HG02885 (cell line): ENCODE measurements around the gene POLD3.
"Not testable (repeated sequence)": the region's sequence is repeated elsewhere in the genome, so short reads cannot be mapped to it uniquely, and the experiment has no call there.

Source experiments
- ATAC-seq: cut with Tn5 transposase; IDR thresholded peaks from one replicate; pipeline ENCODE4 v1.9.1; 2021; ENCODE audit warnings: mild to moderate bottlenecking; ENCODE audit not compliant: unreplicated experiment, poor library complexity

The POLD3 gene

GRCh38 chr11:74634537-74634936 lies 42.2 kb downstream of the POLD3 start:
- ATAC-seq: no peak

GRCh38 chr11:74636630-74637184 lies 44.3 kb downstream of the POLD3 start:
- ATAC-seq: no peak

GRCh38 chr11:74637700-74638099 lies 45.3 kb downstream of the POLD3 start:
- no peak for ATAC-seq

- no peak for ATAC-seq
Observed at GRCh38 chr11:74638869-74639268, 46.5 kb downstream of the POLD3 start.

GRCh38 chr11:74639533-74639932 lies 47.2 kb downstream of the POLD3 start:
- ATAC-seq: no peak

- ATAC-seq: no peak
Observed at GRCh38 chr11:74641289-74641688, 48.9 kb downstream of the POLD3 start.

- no peak for ATAC-seq
Observed at GRCh38 chr11:74641905-74642304, 49.5 kb downstream of the POLD3 start.

GRCh38 chr11:74642912-74643311 lies 50.5 kb downstream of the POLD3 start:
- no peak for ATAC-seq

- ATAC-seq: no peak
Observed at GRCh38 chr11:74644081-74644480, 51.7 kb downstream of the POLD3 start.

GRCh38 chr11:74646215-74646614 lies 53.8 kb downstream of the POLD3 start:
- ATAC-seq: no peak

GRCh38 chr11:74646954-74647353 lies 54.6 kb downstream of the POLD3 start:
- ATAC-seq: no peak

- no peak for ATAC-seq
Observed at GRCh38 chr11:74647404-74647803, 55.0 kb downstream of the POLD3 start.

GRCh38 chr11:74647831-74648230 lies 55.4 kb downstream of the POLD3 start:
- no peak for ATAC-seq

GRCh38 chr11:74648894-74649293 lies 56.5 kb downstream of the POLD3 start:
- ATAC-seq: no peak

- no peak for ATAC-seq
Observed at GRCh38 chr11:74650498-74650897, 58.1 kb downstream of the POLD3 start.

GRCh38 chr11:74654976-74655375 lies 62.6 kb downstream of the POLD3 start:
- no peak for ATAC-seq

GRCh38 chr11:74659124-74659523 lies 66.7 kb downstream of the POLD3 start:
- not testable (repeated sequence) for ATAC-seq

GRCh38 chr11:74662487-74663103 lies 70.2 kb downstream of the POLD3 start:
- no peak for ATAC-seq

GRCh38 chr11:74663315-74663714 lies 70.9 kb downstream of the POLD3 start:
- ATAC-seq: no peak

- ATAC-seq: no peak
Observed at GRCh38 chr11:74669211-74670160, 77.1 kb downstream of the POLD3 start.

GRCh38 chr11:74670171-74670570 lies 77.8 kb downstream of the POLD3 start:
- ATAC-seq: no peak
